Measurements from ENCODE around the gene NLRP3. TPM values are rescaled to one million over a fixed set of nuclear protein-coding genes. Genes with fewer than 3 reads are reported as not detected.
A peak's percentile ranks its signal among the peaks of the same experiment; 100 is the strongest.
"Not testable (repeated sequence)": the region's sequence is repeated elsewhere in the genome, so short reads cannot be mapped to it uniquely, and the experiment has no call there.

Gene NLRP3
- total RNA-seq (ENCODE audit: low replicate concordance), result under 0.01 TPM in 1 of 2 replicates, not detected in the other

DNA sequence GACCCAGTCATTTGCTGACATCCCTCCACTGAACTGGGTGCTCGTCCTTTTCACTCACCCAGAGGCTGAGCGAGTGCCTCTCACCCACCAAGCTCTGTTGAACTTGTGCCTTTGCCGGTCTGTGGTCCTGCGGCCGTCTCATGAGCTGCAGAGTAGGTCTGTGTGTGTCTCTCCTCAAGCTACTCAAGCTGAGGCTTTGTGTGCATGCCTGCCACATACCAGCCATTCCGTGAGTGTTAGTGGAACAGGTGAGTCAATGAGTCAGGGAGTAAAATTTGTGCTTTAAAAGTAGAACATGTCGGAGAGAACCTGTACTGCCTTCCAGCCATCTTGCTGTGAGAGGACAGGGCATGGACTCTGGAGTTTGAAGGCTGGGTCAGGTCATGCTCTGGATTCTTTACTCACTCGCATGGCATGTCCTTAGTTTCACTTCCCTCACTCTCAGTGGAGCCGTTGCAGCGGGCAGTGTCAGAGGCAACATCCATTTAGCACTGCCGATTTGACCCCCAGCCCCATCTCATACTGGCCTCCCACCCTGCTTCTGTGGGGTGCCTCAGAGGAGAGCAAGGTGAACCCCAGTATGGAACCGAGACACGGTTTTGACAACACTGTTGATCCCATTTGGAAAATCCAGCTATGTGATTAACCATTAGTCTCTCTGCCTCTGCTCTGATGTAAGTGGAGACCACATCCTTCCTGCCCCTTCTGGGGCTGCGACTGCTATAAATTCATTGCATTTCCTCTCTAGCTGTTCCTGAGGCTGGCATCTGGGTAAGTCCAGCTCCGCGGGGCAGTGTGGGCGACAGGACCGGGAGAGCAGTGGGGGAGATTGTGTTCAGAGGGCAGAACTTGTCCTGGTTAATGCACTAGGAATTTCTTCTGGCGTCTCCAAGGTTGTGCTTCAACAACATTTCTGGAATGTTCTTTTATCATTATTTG lies at the start of gene NLRP3:
NLRP3 (plus strand) TSS at position 751 of the 939 bp plus-strand sequence. CDS start 2,628 bp downstream, outside the sequence.
- peak; percentile 27 for DNase-seq (ENCODE audit: low read depth)
- peak within 1 kb of the TSS; percentile 37 for H3K4me3 ChIP-seq (ENCODE audit: low read depth, low read length)
- TF ChIP-seq, protein P1, sequence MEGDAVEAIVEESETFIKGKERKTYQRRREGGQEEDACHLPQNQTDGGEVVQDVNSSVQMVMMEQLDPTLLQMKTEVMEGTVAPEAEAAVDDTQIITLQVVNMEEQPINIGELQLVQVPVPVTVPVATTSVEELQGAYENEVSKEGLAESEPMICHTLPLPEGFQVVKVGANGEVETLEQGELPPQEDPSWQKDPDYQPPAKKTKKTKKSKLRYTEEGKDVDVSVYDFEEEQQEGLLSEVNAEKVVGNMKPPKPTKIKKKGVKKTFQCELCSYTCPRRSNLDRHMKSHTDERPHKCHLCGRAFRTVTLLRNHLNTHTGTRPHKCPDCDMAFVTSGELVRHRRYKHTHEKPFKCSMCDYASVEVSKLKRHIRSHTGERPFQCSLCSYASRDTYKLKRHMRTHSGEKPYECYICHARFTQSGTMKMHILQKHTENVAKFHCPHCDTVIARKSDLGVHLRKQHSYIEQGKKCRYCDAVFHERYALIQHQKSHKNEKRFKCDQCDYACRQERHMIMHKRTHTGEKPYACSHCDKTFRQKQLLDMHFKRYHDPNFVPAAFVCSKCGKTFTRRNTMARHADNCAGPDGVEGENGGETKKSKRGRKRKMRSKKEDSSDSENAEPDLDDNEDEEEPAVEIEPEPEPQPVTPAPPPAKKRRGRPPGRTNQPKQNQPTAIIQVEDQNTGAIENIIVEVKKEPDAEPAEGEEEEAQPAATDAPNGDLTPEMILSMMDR (IDR thresholded peaks at IDR 0.05; ENCODE audit: insufficient read depth, low read length), result no peak

DNA sequence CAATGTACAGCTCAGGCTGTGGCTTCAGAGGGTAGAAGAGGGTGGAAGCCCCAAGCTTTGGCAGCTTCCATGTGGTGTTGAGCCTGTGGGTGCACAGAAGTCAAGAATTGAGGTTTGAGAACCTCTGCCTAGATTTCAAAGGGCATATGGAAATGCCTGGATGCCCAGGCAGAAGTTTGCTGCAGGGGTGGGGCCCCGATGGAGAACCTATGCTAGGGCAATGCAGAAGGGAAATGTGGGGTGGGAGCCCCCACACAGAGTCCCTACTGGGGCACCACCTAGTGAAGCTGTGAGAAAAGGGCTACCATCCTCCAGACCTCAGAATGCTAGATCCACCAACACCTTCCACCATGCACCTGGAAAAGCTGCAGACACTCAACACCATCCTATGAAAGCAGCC lies 49.6 kb upstream of the NLRP3 start:
- not testable (repeated sequence) for DNase-seq (ENCODE audit: low read depth); H3K4me3 ChIP-seq (ENCODE audit: low read depth, low read length)

DNA sequence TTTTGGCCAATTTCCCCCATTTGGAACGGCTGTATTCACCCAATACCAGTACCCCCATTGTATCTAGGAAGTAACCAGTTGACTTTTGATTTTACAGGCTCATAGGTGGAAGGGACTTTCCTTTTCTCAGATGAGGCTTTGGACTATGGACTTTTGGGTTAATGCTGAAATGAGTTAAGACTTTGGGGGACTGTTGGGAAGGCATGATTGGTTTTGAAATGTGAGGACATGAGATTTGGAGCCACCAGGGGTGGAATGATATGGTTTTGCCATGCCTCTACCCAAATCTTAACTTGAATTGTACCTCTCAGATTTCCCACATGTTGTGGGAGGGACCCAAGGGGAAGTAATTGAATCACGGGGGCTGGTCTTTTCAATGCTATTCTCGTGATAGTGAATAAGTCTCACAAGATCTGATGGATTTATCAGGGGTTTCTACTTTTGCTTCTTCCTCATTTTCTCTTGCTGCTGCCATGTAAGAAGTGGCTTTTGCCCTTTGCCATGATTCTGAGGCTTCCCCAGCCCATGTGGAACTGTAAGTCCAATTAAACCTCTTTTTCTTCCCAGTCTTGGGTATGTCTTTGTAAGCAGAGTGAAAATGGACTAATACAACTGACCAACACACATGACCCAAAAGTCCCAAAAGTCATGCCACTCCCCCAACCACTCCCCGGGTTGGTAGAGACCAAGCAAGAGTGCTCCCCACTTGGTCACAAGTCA lies 48.9 kb upstream of the NLRP3 start:
- TF ChIP-seq, protein P1 (IDR thresholded peaks at IDR 0.05; ENCODE audit: insufficient read depth, low read length), result no peak
- no peak for DNase-seq (ENCODE audit: low read depth)
- H3K4me3 ChIP-seq (ENCODE audit: low read depth, low read length), result no peak overlapping the region

DNA sequence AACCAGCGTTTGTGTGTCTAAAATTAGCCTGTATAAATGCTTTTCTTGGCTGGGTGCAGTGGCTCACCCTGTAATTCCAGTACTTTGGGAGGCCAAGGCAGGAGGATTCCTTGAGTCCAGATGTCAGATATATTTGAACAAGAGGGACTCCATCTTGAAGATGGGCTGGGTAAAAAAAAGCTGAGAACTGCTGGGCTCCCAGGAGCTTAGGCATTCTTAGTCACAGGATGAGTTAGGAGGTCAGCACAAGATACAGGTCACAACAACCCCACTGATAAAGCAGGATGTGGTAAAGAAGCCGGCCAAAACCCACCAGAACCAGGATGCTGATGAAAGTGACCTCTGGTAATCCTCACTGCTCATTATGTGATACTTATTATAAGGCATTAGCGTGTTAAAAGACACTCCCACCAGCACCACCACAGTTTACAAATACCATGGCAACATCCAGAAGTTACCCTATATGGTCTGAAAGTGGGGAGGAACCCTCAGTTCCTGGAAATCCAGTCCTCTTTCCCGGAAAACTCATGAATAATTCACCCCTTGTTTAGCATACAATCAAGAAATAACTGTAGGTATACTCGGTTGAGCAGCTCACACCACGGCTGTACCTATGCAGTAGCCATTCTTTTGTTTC lies 48.1 kb upstream of the NLRP3 start:
- no peak for DNase-seq (ENCODE audit: low read depth)
- no peak overlapping the region for H3K4me3 ChIP-seq (ENCODE audit: low read depth, low read length)
- TF ChIP-seq, protein P1 (IDR thresholded peaks at IDR 0.05; ENCODE audit: insufficient read depth, low read length), result no peak

DNA sequence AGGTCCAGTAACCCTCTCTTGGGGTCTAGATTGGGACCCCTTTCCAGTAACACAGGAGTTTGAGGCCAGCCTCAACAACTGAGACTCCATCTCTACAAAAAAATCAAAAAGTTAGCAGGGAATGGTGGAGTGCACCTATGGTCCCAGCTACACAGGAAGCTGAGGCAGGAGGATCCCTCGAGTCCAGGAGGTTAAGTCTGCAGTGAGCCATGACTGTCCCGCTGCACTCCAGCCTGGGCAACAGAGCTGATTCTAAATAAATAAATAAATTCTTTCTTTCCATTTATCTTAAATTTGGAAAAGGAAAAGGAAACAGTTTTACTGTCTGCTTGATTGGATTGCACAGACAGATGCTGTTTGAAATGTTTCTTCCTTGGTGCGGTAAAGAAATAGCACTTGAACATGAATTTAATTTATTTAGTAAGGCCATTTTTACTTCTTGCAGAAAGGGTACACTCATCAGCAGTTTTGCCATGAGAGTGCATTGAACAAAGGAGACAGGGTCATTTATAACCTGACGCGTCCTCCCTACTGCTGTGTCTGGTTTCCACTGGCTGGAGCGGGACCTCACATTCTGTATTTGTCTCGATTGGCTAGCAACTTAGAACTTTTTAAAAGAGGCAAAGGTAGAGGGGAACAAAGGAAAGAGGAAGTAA lies 47.4 kb upstream of the NLRP3 start:
- no peak for DNase-seq (ENCODE audit: low read depth)
- TF ChIP-seq, protein P1 (IDR thresholded peaks at IDR 0.05; ENCODE audit: insufficient read depth, low read length), result no peak
- H3K4me3 ChIP-seq (ENCODE audit: low read depth, low read length), result no peak overlapping the region

DNA sequence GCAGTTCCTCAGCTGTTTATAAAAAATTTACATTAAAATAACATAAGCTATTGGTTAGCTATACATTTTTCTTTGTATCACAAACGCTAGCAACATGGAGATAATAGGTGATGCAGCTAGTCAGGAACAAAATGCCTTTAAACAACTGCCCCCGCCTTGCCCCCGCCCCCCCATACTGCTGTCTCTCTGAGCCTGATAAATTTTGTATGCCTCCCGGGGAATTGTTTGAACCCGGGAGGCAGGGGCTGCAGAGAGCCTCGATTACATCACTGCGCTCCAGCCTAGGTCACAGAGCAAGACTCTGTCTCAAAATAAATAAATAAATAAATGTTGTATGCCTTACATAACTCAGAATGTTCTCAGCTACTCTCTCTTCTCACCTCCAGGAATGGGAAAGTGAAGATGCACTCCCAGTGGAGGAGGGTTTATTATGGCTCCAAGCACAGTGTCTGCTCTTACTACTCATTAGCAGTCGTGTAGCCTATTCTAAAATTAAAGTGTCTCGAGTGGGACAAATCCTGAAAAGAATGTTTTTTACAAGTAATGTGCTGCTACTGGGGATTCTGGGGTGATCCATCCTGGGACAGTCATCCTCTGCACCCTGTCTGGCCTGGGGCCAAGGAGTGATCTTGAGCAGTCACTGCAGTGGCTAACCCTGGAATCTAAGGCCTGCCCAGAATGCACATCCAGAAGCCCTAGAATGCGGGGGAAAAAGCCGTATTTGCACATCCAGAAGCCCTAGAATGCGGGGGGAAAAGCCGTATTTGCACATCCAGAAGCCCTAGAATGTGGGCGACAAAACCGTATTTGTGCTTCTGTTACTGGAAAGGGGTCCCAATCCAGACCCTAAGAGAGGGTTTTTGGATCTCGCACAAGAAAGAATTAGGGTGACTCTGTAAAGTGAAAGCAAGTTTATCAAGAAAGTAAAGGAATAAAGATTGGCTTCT lies 44.9 kb upstream of the NLRP3 start:
- TF ChIP-seq, protein P1 (IDR thresholded peaks at IDR 0.05; ENCODE audit: insufficient read depth, low read length), result no peak
- no peak overlapping the region for H3K4me3 ChIP-seq (ENCODE audit: low read depth, low read length)
- DNase-seq (ENCODE audit: low read depth), result no peak
